CD4-positive, alpha-beta T cell (primary cell): Measurements from ENCODE around the gene BAG5. TPM values are rescaled to one million over a fixed set of nuclear protein-coding genes. Genes with fewer than 3 reads are reported as not detected.

Experiments used
- ATAC-seq: fragments of 200-7000 bp; cut with Tn5 transposase; one replicate; pipeline ENCODE4 v1.10.0; 2022; ENCODE audit warnings: mild to moderate bottlenecking; ENCODE audit not compliant: poor library complexity
- CTCF ChIA-PET: fragments of 350-600 bp; sonication (Branson Sonifier 250); formaldehyde crosslinking; loops from one replicate; lab custom pipeline; 2021; ENCODE audit warnings: antibody characterized with exemption, inconsistent platforms; lab: Charles Lee
- POLR2A ChIA-PET: fragments of 350-600 bp; sonication (Branson Sonifier 250); formaldehyde crosslinking; loops from one replicate; lab custom pipeline; 2021; ENCODE audit warnings: antibody characterized with exemption, inconsistent platforms; lab: Charles Lee
- DNase-seq, 14 experiments: peaks; one replicate each; pipeline ENCODE4 v3.0.0-alpha.2; 2013 to 2020; ENCODE audit warnings: mixed read lengths in 2 of 14
- H3K27ac ChIP-seq, 2 donors: one replicate each; pipeline versions ENCODE4 v1.5.1 to v1.7.0; 2013; ENCODE audit warnings: low read length in 2 of 2, low read depth in 1 of 2, mild to moderate bottlenecking in 1 of 2
- H3K27me3 ChIP-seq, 2 experiments: 1 replicate in 1 of 2; 2 replicates in 1 of 2; pipeline versions ENCODE4 v1.6.1 to v1.7.0; 2013; ENCODE audit warnings: low read length in 2 of 2, control low read depth in 1 of 2, mild to moderate bottlenecking in 1 of 2, moderate library complexity in 1 of 2; ENCODE audit not compliant: insufficient read depth in 2 of 2, control insufficient read depth in 1 of 2
- H3K36me3 ChIP-seq: one replicate; pipeline ENCODE4 v1.6.1; 2013; ENCODE audit warnings: low read length, control low read depth; ENCODE audit not compliant: insufficient read depth
- H3K4me1 ChIP-seq: one replicate; pipeline ENCODE4 v1.6.1; 2013; ENCODE audit warnings: low read length, control low read depth; ENCODE audit not compliant: insufficient read depth
- H3K4me3 ChIP-seq: one replicate; pipeline ENCODE4 v1.5.1; 2013; ENCODE audit warnings: mild to moderate bottlenecking, low read length, moderate library complexity
- H3K9me3 ChIP-seq, 2 experiments: 1 replicate in 1 of 2; 2 replicates in 1 of 2; pipeline versions ENCODE4 v1.6.1 to v1.7.0; 2013; ENCODE audit warnings: low read length in 2 of 2, mild to moderate bottlenecking in 2 of 2, control low read depth in 1 of 2, moderate library complexity in 1 of 2; ENCODE audit not compliant: control insufficient read depth in 1 of 2, insufficient read depth in 1 of 2
- H3K27ac Mint-ChIP-seq: one replicate; pipeline ENCODE4 v1.8.0; 2020; ENCODE audit warnings: mixed read lengths
- H3K27me3 Mint-ChIP-seq: one replicate; pipeline ENCODE4 v1.8.0; 2021; ENCODE audit warnings: mixed read lengths
- H3K36me3 Mint-ChIP-seq: one replicate; pipeline ENCODE4 v1.8.0; 2021; ENCODE audit warnings: low read depth, mixed read lengths
- H3K4me1 Mint-ChIP-seq: one replicate; pipeline ENCODE4 v1.8.0; 2021; ENCODE audit warnings: low read depth, mixed read lengths
- H3K4me3 Mint-ChIP-seq: one replicate; pipeline ENCODE4 v1.8.0; 2020; ENCODE audit warnings: mild to moderate bottlenecking, mixed read lengths
- H3K9me3 Mint-ChIP-seq: one replicate; pipeline ENCODE4 v1.8.0; 2020; ENCODE audit warnings: mixed read lengths
- CTCF ChIP-seq: fragments of 200-600 bp; IDR thresholded peaks from one replicate; pipeline ENCODE4 v1.8.0; 2022; ENCODE audit warnings: antibody characterized with exemption, mild to moderate bottlenecking
- intact Hi-C, 2 experiments: fragments of 100-400 bp; cut with DNase I in 1 of 2; cut with micrococcal nuclease in 1 of 2; formaldehyde crosslinking; loops; one replicate each; pipeline versions ENCODE4 v1.15.1 to v1.9.0; 2023 to 2025; cut with DNase I, micrococcal nuclease
- total RNA-seq, 174 experiments: library from RNA in 2 of 174; stranded (reverse) in 2 of 174; gene quantifications; one replicate each; pipeline ENCODE4 v1.2.3 and lab custom pipeline; 2021 to 2026

The BAG5 gene
- total RNA-seq, 2 experiments from 2014 or later, result 39.4 to 40.3 TPM

- Histone ChIP-seq H3K27me3 (peaks cover 5 to 7% of the 10 kb centered on the region in 2 experiments), H3K27ac (no peak overlapping the region), H3K4me1 (peaks cover 22% of the 10 kb centered on the region), H3K36me3 (no peaks in the 10 kb centered on the region), H3K9me3 (peaks cover 10 to 13% of the 10 kb centered on the region in 2 experiments), H3K4me3 (peak overlapping the region; percentile 44)
- intact Hi-C loops, result no loop called here
- DNase-seq (no peak), ATAC-seq (peak; percentile 14)
- POLR2A ChIA-PET, result interaction anchor here (1.3 to 2.1 kb wide), 3 partner anchors 17 to 108 kb away, joined by 3 to 10 read pairs (median 8); partner anchors contain the start of genes KLC1, XRCC3 and ZFYVE21
- CTCF ChIA-PET, result interaction anchor here (0.8 kb wide), 1 partner anchor 18 kb away, joined by 3 read pairs; no protein-coding TSS in a partner anchor
- Mint-ChIP-seq H3K4me1 (peaks cover 18% of the 10 kb centered on the region), H3K9me3 (no peaks in the 10 kb centered on the region), H3K36me3 (no peaks in the 10 kb centered on the region), H3K27me3 (peaks cover 7% of the 10 kb centered on the region), H3K4me3 (peak overlapping the region; percentile 85), H3K27ac (no peak overlapping the region)
- no peak for TF ChIP-seq CTCF
These were observed 45.4 kb upstream of the BAG5 start for GRCh38 chr14:103607822-103608221.

GRCh38 chr14:103606963-103607668 lies 44.7 kb upstream of the BAG5 start:
- peak; percentile 26 for TF ChIP-seq CTCF
- H3K9me3 ChIP-seq, result peaks cover 10 to 12% of the 10 kb centered on the region in 2 experiments
- Mint-ChIP-seq H3K4me1 (peaks cover 18% of the 10 kb centered on the region), H3K4me3 (peak overlapping the region; percentile 85), H3K9me3 (no peaks in the 10 kb centered on the region), H3K27me3 (peaks cover 7% of the 10 kb centered on the region), H3K27ac (no peak overlapping the region), H3K36me3 (no peaks in the 10 kb centered on the region)
- H3K27ac ChIP-seq, result no peak overlapping the region
- ATAC-seq (peak; percentile 83), DNase-seq (peak in 13 of 14 experiments; percentile 20 to 77 (median 40))
- intact Hi-C loops, result no loop called here
- POLR2A ChIA-PET, result interaction anchor here (0.6 to 2.1 kb wide), 5 partner anchors 18 to 157 kb away, joined by 3 to 10 read pairs (median 3); partner anchors contain the start of genes KLC1, XRCC3 and ZFYVE21
- no peaks in the 10 kb centered on the region for H3K36me3 ChIP-seq
- H3K4me1 ChIP-seq, result peaks cover 22% of the 10 kb centered on the region
- H3K27me3 ChIP-seq, result peaks cover 5 to 7% of the 10 kb centered on the region in 2 experiments
- H3K4me3 ChIP-seq, result peak overlapping the region; percentile 44
- CTCF ChIA-PET, result interaction anchor here (0.8 kb wide), 1 partner anchor 19 kb away, joined by 3 read pairs; no protein-coding TSS in a partner anchor

- intact Hi-C loops, result no loop called here
- H3K27me3 Mint-ChIP-seq, result no peaks in the 10 kb centered on the region
- H3K27ac ChIP-seq, result no peak overlapping the region
- no peaks in the 10 kb centered on the region for H3K9me3 ChIP-seq
- H3K4me3 Mint-ChIP-seq, result no peak overlapping the region
- CTCF ChIA-PET, result no interaction called here
- peaks cover 5 to 7% of the 10 kb centered on the region in 2 experiments for H3K27me3 ChIP-seq
- no peak for ATAC-seq
- H3K4me1 ChIP-seq, result peaks cover 22% of the 10 kb centered on the region
- POLR2A ChIA-PET, result no interaction called here
- H3K4me3 ChIP-seq, result no peak overlapping the region
- DNase-seq, result no peak
- H3K36me3 Mint-ChIP-seq, result no peaks in the 10 kb centered on the region
- TF ChIP-seq CTCF, result no peak
- H3K27ac Mint-ChIP-seq, result no peak overlapping the region
- H3K36me3 ChIP-seq, result no peaks in the 10 kb centered on the region
- H3K4me1 Mint-ChIP-seq, result peaks cover 18% of the 10 kb centered on the region
- H3K9me3 Mint-ChIP-seq, result no peaks in the 10 kb centered on the region
These were observed 42.2 kb upstream of the BAG5 start for GRCh38 chr14:103604620-103605019.
